Stimulated activated CD8-positive, alpha-beta memory T cell treated with anti-CD3 and anti-CD28 coated beads, Interleukin-7, amount 100 ng/mL, for 4 hours (primary cell): ENCODE data around the gene GRID2.
"Not testable (repeated sequence)": the region's sequence is repeated elsewhere in the genome, so short reads cannot be mapped to it uniquely, and the experiment has no call there.

Experiments
- DNase-seq, 2 donors: peaks; one replicate each; pipeline ENCODE4 v3.0.0-alpha.2; 2020; ENCODE audit warnings: low read depth in 2 of 2

The GRID2 gene

GRCh38 chr4:92438722-92439121 lies 135.0 kb downstream of the GRID2 start:
- DNase-seq = not testable (repeated sequence)

GRCh38 chr4:92442131-92442530 lies 138.4 kb downstream of the GRID2 start:
- DNase-seq = not testable (repeated sequence)

- DNase-seq = not testable (repeated sequence)
Measured at GRCh38 chr4:92444143-92444843, 140.5 kb downstream of the GRID2 start.

GRCh38 chr4:92445127-92445526 lies 141.4 kb downstream of the GRID2 start:
- DNase-seq = no peak

GRCh38 chr4:92447255-92447905 lies 143.6 kb downstream of the GRID2 start:
- DNase-seq = no peak

- DNase-seq = not testable (repeated sequence)
Measured at GRCh38 chr4:92448176-92448575, 144.4 kb downstream of the GRID2 start.

- no peak for DNase-seq
Measured at GRCh38 chr4:92450694-92451093, 146.9 kb downstream of the GRID2 start.

- DNase-seq = no peak
Measured at GRCh38 chr4:92451782-92452181, 148.0 kb downstream of the GRID2 start.

- DNase-seq = not testable (repeated sequence)
Measured at GRCh38 chr4:92452383-92452782, 148.6 kb downstream of the GRID2 start.

- no peak for DNase-seq
Measured at GRCh38 chr4:92455329-92455839, 151.6 kb downstream of the GRID2 start.

GRCh38 chr4:92455951-92456350 lies 152.2 kb downstream of the GRID2 start:
- DNase-seq = no peak

- DNase-seq = no peak
Measured at GRCh38 chr4:92461732-92462131, 158.0 kb downstream of the GRID2 start.

GRCh38 chr4:92477298-92477697 lies 173.5 kb downstream of the GRID2 start:
- DNase-seq = no peak

GRCh38 chr4:92483341-92483740 lies 179.6 kb downstream of the GRID2 start:
- DNase-seq = no peak

GRCh38 chr4:92488496-92488895 lies 184.7 kb downstream of the GRID2 start:
- DNase-seq = no peak

- no peak for DNase-seq
Measured at GRCh38 chr4:92497141-92497540, 193.4 kb downstream of the GRID2 start.

- DNase-seq = no peak
Measured at GRCh38 chr4:92501456-92501855, 197.7 kb downstream of the GRID2 start.

GRCh38 chr4:92506933-92507332 lies 203.2 kb downstream of the GRID2 start:
- DNase-seq = no peak

- no peak for DNase-seq
Measured at GRCh38 chr4:92514627-92515026, 210.9 kb downstream of the GRID2 start.

GRCh38 chr4:92516450-92516849 lies 212.7 kb downstream of the GRID2 start:
- no peak for DNase-seq

- DNase-seq = no peak
Measured at GRCh38 chr4:92519727-92520126, 216.0 kb downstream of the GRID2 start.

- DNase-seq = no peak
Measured at GRCh38 chr4:92520563-92520962, 216.8 kb downstream of the GRID2 start.

GRCh38 chr4:92521941-92522340 lies 218.2 kb downstream of the GRID2 start:
- DNase-seq = no peak
